HG02870 (cell line): ENCODE data around the gene SLC10A3.

Source experiments
- ATAC-seq: cut with Tn5 transposase; IDR thresholded peaks from one replicate; pipeline ENCODE4 v1.9.1; 2021; ENCODE audit warnings: mild to moderate bottlenecking, moderate library complexity; ENCODE audit not compliant: unreplicated experiment

SLC10A3 gene

DNA sequence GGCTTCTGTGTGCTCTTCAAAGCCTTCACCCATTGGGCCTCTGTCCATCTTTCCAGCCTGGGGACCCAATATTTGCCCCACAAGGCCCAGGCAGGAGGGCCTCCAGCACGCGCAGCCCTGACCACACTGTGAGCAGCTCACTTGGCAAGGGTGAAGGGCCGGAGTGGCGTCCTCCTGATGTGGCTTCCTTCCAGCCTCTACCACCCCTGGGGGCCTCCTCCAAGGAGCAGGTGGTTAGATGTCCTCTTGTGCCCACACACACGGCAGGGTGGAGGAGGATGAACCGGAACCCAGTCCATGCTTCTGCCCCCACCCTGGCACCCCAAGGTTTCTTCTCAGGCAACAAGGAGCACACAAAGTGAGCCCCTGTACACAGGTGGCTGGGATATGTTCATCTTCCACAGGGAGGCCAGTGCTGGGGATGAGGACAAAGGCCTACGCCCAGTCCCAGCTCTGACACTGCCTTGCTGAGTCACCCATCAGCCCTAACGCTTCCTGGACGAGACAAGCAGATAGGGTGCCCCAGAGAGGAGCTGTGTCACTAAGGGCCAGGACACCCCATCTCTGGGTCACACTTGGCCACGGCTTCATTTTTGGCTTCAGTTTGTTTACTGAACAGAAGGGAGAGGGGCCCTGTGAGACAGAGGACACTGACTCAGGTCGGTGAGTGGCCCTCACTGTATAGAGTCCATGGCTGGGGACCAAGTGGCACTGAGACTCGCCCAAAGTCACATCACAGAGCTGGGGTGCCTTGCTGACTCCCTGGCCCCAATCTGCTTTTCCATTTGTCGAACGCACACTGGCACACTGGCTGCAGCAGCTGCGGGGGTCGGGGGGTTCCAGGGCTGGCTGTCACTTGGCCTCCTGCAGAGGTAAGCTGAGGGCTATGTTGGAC is 5.9 kb downstream of the SLC10A3 start:
- ATAC-seq: no peak

DNA sequence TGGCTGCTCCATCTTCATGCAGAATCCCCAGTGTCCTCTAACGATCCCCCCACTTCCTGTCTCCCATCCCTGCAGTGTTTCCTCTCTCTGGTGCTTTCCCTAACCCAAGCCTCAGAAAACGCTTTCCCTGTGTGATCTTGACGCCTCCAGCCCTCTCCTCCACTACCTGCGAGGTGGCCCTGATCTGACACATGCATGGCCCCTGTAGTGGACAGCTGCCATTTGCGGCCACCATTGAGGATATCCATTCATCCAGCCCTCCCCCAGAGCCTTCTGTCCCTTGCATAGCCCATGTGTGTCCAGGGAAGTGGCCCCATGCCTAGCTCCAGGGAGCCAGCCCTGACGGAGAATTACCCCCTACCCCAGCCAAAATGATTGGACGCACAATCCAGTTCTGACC is 7.1 kb downstream of the SLC10A3 start:
- no peak for ATAC-seq

DNA sequence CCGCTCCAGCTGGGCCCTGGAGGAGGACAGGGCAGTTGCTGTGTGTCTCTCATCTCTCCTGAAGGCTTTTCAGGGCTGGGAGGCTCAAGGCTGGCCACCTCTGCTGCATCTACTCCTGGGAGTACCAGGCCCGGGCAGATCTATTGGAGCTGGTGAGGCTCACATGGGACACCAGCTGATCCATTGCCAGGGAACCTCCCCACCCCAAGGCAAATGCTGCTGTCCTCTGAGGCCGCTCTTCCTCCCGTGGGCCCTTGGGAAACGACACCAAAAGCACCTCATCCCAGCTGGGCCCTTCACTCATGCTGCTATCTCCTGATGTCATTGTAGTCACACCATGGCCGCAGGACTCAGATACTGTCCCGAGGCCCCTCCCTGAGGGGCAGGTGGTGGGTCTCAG is 7.6 kb downstream of the SLC10A3 start:
- no peak for ATAC-seq

DNA sequence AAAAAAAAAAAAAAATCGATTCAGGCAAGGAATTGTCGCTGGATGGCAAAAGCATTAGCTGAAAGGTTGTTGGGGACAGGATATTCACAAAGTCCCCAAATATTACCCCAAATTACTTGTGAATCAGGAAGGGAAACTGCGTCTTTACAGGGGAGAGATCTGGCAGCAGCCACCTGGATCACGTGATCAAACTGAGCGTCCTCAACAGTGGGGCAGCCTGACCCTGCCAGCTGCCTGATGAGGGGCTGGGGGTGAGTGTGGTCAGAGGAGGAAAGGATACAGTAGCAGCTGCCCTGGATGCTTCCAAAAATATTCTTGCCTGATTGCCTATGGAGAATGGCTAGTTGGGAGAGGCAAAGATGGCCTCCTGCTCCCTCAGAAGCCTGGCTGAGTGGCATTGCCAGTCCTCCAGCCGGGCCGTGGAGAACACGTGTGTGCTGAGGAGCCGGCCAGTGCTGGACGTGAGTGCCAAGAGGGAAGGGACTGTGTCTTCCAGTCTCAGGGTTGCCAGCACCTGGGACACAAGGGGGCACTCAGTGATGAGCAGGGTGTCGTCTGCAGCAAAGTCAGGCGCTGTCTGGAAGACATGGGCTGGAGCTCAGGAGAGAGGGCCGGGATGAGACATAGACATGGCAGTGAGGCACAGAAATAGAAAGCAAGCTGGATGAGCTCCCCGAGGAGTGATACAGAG is 8.4 kb downstream of the SLC10A3 start:
- no peak for ATAC-seq

DNA sequence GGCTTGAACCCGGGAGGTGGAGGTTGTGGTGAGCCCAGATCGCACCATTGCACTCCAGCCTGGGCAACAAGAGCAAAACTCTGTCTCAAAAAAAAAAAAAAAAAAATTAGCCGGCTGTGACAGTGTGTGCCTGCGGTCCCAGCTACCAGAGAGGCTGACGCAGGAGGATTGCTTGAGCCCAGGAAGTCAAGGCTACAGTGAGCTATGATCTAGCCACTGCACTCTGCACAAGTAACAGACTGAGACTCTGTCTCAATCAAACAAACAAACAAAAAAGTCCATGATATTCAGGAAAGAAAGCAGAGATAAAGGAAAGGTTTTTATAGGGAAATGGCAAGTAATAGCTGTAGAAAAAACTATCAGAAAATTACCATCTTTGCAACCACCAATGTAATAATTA is 9.2 kb downstream of the SLC10A3 start:
- no peak for ATAC-seq

DNA sequence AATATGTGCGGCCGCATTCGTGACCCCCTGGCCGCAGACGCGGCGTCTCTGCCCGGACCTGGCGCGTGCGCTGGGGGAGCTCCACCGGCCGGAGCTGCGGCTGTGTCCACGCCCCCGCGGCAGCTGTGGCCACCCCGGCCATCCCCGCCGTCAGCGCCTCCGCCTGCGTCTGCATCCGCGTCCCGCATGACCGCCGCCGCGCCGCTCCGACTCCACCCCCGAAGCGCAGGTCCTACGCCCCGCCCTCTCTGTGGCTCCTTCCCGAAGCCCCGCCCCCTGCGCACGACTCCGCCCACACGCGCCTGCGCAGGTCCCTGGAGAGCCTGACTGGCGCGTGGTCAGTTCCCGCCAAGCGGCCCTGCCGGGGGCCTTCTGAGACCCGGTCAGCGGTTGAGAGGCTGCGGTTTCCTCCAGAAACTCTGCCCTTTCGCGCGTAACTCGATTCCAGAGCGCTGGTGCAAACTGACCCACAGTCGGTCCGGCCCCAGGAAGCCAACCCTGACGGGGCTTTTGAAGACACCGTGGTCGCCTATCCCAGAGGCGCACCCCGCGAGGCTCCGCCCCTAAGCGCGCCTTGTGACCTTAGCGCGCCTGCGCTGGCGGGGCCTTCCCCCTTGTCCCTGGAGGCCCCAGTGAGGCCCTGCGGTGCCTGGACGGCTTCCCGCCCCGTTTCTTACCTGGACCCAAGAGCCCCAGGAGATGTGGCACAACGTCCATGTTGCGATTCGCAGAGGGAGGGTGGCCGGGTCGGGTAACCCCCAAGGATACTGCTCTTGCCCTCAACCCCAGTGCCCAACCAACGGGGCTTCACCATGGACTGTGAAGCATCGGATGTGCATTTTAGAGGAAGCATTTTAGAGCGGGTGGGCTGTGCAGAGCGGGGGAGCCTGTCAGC is 11.5 kb downstream of the SLC10A3 start, which contains the start of gene LAGE3:
Gene LAGE3 (minus strand): TSS at position 554 of the 895 bp plus-strand sequence. CDS start 366 bp downstream, at position 188.
- peak; percentile 82 for ATAC-seq

DNA sequence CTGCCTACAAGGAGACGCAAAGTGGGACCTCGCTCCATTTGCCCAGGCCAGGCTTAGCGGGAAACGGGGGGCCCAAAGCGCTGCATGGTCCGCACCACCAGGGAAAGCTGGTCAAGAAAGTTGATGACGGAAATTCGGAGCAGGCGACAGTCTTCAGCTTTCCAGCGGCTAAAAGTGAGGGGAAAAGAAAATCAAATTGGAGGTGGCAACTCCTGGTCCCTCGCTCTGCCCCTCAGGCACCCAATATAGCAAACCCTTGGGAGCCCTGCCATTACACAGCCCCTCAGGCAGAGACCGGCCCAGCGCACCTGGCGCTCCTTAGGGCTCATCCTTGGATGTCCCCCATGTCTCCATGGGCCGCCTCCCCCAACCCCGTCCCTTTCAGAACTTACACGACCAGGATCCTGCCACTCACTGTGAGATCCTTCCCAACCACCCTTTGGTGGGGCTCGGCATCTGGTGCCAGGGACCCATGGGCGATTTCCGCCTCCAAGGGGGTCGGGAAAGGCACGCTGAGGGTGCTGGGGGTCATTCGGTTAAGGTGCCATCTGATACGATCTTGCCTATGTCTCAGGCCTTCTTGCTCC is 12.4 kb downstream of the SLC10A3 start:
- no peak for ATAC-seq

DNA sequence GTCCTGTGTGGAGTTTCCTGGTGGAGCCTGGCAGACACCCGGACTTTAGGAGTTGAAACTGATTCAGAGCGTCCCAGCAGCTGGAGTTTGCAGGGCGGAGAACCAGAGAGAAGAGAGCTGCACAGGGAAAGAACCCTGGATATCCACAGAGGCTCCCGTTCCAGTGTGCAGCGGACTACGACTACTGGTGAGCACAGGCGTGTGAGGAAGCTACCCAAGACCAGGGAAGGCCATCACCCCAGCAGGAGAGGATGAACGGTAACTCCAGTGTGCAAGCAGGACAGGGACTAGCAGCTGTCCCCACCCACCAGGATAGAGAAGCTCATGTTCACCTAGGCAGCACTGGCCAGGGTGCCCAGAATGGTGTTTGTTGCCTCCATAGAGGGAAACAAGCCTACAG is 13.6 kb downstream of the SLC10A3 start:
- no peak for ATAC-seq

DNA sequence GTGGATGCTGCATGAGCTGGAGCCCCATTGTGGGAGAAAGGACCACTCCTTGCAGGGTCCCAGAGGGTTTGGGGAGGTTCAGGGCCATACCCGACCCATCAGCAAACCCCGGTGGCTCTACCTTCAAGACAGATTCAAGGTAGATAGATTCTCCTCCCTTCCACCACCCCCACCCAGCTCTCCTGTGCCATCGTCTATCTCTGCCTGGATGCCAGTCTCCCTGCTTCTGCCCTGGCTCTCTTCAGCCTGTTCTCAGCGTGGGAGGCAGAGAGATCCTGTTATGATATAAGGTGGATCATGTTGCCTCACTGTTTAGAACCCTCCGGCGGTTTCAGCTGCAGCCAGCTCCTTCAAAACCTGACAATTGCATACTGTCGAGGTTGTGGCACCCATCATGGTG is 16.7 kb downstream of the SLC10A3 start:
- no peak for ATAC-seq

DNA sequence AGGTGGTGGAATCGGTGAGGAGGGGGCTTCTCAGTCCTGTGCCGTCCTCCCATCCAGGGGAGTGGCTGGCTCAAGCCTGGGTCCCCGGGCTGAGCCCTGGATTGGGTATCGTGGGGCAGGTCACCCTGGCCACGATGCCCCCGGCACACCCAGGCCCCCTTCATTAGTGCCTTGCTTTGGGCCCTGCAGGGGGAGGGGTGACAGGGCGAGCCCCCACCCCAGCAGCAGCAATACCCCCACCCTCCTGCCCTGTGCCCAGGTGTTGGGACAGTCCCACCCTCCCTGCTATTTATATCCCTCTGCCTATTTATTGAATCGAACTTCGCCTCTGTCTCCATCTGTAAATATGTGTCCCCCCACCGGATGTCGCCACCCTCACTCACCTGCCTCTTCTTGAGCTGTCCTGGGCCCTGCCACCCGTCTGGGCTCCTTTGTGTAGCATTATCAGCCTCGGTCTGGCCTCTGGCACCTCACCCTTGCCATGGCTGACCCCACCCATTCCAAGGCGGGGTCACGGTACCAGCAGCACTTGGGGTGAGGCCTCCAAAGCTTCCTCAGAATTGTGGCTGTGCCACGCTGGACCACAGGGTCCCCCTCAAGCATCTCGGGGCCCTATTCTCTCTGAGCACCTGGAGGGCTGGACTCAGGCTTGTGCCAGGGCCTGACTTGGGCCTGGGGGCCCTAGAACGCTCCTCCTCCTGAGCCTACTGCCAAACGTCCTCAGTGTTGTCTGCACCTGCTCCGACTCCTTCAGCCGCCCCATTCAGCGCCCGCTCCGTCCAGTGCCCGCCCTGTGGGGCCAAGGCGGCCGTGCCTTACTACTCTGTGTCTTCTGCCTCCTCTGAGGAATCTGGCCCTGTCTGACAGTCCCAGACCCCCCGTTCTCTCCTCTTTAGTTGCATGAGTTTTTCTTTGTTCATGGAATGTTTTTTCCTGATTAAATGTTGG is 17.5 kb downstream of the SLC10A3 start:
- no peak for ATAC-seq

DNA sequence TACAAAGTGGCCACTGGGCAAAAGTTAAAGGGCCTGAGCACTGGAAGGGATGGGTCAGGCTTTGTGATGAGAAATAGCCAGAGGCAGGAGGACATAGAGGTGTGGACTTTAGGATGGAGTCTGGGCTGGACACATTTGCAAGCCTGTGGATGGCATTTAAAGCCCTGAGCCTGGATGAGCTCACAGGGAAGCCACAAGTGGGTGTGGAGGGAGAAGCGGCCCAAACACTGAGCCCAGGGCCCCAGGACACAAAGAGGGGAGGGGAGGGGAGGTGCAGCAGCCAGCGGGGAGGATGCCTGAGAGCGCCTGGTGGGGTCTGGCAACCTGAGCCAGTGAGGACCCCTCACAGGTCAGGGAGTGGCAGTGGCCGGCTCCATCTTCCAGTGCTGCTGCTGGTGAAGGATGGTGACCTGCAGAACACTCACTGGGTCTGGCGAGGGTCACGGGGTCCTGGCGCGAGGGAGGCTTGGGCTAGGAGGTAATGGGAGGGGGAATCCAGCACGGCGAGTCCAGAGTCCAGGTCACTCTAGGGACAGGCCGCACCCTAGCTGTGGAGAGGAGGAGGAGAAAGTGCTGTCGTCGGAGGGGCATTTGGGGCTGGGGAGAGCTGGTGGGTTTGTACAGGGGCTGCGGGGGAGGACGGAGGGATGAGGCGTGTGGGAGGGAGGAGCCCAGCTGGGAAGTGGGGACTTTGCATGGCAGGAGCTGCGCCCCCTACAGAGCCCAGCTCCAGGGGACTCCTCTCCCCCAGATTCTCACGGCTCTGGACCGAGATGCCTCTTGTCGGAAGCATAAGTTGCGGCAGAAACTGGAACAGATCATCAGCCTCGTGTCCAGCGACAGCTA is 18.4 kb downstream of the SLC10A3 start:
- no peak for ATAC-seq

DNA sequence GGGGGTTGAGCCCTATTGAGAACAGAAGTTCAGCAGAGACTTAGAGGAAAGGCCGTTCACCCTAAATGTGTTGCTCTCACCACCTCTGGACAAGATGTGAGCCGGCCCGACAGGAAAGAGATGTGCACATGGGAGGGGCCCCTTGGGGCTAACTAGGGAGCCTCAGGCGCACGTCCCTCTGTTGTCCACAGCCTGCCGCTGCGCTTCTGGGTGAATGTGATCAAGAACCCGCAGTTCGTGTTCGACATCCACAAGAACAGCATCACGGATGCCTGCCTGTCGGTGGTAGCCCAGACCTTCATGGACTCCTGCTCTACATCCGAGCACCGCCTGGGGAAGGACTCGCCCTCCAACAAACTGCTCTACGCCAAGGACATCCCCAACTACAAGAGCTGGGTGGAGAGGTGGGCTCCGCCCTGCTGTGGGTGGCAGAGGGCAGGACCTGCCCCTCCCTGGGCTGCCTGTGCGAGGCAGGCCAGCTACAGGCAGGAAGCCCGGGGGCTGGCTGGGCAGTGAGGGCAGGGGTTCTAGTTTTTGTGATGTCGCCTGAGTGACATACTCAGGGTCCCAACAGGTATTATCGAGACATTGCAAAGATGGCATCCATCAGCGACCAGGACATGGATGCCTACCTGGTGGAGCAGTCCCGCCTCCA is 19.4 kb downstream of the SLC10A3 start:
- no peak for ATAC-seq

DNA sequence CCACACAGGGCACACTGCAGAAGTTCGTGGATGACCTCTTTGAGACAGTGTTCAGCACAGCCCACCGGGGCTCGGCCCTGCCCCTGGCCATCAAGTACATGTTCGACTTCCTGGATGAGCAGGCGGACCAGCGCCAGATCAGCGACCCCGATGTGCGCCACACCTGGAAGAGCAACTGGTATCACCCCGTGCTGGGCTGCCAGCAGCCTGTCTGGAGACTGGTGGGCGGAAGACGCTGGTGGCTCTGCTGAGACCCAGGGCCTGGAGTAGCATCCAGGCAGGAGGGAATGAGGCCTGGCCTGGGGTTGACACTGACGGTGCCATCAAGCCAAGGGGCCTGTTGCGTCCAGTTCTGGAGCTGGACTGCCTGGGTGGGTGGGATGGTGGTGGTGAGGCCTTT is 20.0 kb downstream of the SLC10A3 start:
- ATAC-seq: no peak

DNA sequence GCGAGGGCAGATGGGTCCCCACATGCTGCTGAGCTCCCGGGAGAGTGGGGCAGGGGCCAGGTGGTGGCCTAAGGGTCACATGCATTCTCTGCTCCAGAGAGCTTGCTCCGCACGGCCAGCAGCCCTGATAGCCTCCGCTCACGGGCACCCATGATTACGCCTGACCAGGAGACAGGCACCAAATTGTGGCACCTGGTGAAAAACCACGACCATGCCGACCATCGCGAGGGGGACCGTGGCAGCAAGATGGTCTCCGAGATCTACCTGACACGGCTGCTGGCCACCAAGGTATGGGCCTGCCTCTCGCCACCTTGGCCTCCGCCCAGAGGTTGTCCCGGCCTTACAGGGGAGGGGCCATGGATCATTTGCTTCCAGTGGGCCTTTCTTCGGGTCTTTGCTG is 20.5 kb downstream of the SLC10A3 start:
- no peak for ATAC-seq

DNA sequence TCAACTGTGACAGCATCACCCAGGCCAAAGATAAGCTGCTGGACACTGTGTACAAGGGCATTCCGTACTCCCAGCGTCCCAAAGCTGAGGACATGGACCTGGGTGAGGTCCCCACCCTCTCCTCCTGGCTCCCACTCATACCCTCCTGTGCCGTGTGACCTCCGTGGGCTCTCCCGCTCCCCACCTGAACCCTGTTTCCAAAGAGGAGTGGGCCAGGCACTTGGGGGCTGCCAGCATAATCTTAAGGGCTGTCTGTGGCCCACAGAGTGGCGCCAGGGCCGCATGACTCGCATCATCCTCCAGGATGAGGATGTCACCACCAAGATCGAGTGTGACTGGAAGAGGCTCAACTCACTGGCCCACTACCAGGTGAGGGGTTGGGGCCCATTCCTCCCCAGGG is 21.3 kb downstream of the SLC10A3 start:
- ATAC-seq: no peak

DNA sequence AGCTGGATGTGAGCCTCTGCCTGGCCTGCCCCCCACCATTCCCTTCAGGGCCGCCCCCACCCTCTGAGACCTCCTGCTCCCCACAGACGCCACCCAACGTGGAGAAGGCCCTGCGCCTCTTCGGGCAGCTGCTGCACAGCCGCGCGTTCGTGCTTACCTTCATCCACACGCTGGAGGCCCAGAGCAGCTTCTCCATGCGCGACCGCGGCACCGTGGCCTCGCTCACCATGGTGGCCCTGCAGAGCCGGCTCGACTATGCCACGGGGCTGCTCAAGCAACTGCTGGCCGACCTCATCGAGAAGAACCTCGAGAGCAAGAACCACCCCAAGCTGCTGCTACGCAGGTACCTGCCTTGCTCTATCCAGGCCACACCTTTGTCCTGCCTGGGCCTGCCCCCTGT is 22.2 kb downstream of the SLC10A3 start:
- no peak for ATAC-seq

DNA sequence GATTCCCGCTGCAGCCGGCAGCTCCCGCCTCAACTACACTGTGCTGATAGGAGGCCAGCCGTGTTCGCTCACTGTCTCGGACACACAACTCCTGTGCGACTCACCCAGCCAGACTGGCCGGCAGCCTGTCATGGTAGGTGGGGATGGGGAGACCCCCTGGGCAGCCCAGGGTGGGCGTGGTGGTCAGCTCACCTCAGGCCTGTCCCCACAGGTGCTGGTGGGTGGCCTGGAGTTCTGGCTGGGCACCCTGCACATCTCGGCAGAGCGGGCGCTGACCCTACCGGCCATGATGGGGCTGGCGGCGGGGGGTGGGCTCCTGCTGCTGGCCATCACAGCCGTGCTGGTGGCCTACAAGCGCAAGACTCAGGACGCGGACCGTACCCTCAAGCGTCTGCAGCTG is 22.9 kb downstream of the SLC10A3 start:
- no peak for ATAC-seq

DNA sequence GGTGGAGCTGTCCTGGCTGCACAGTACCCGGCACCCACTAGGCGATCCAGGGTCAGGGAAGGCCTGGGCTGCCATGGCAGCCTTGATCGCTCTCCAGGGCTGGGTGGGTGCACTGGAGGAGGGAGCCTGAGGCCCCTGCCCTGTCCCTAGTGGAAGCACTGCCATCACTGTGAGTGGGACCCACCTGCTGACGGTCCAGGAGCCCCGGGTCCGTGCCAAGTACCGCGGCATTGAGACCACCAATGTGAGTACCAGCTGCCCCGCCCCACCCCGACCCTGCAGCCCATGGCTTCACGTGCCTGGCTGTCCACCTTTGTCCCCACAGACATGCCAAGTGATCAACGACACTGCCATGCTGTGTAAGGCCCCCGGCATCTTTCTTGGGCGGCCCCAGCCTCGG is 23.5 kb downstream of the SLC10A3 start:
- ATAC-seq: no peak
